SK-N-SH (cell line): ENCODE results near the gene BBS2. TPM values are rescaled to one million over a fixed set of nuclear protein-coding genes. Genes with fewer than 3 reads are reported as not detected.
A peak's percentile ranks its signal among the peaks of the same experiment; 100 is the strongest.

ENCODE experiments used
- CTCF ChIA-PET: fragments of 300-600, 350-600 bp; formaldehyde crosslinking; extraction: SDS; loops from one replicate; lab custom pipeline; 2021; lab: Yijun Ruan, JAX
- POLR2A ChIA-PET: fragments of 350-600 bp; sonication (Branson Sonifier 250); formaldehyde crosslinking; extraction: SDS; loops from one replicate; lab custom pipeline; 2020; ENCODE audit warnings: antibody characterized with exemption, inconsistent platforms; lab: Yijun Ruan, JAX
- DNase-seq: peaks from one replicate; pipeline ENCODE4 v3.0.0; 2012
- H2AFZ ChIP-seq: fragments of 200-600 bp; sonication (generic); 2 replicates; pipeline ENCODE4 v1.8.1; 2016; ENCODE audit warnings: antibody characterized with exemption, mild to moderate bottlenecking, low read depth
- H3F3A ChIP-seq: fragments of 200-600 bp; sonication (generic); replicated peaks from 2 replicates; pipeline ENCODE3; 2016; ENCODE audit warnings: antibody characterized with exemption, mild to moderate bottlenecking; ENCODE audit not compliant: insufficient read depth
- H3K27ac ChIP-seq, 2 experiments: fragments of 200-500 bp in 1 of 2; fragments of 200-600 bp in 1 of 2; sonication (Bioruptor generic) in 1 of 2; sonication (generic), shearing (Covaris generic) in 1 of 2; 2 replicates each; pipeline versions ENCODE4 v1.5.1 to v1.6.1; 2014 to 2016; ENCODE audit warnings: low read depth in 2 of 2, inconsistent platforms in 1 of 2, low read length in 1 of 2, mild to moderate bottlenecking in 1 of 2, mixed read lengths in 1 of 2
- H3K27me3 ChIP-seq: fragments of 200-600 bp; sonication (generic), shearing (Covaris generic); 2 replicates; pipeline ENCODE4 v1.6.1; 2016; ENCODE audit warnings: mixed run types; ENCODE audit not compliant: insufficient read depth
- H3K36me3 ChIP-seq, 2 experiments: fragments of 200-500 bp in 1 of 2; fragments of 200-600 bp in 1 of 2; sonication (Bioruptor generic) in 1 of 2; sonication (generic) in 1 of 2; replicated peaks in 1 of 2; 2 replicates each; pipeline versions ENCODE3 to v1.5.1; 2014 to 2016; ENCODE audit warnings: low read length in 1 of 2, mild to moderate bottlenecking in 1 of 2; ENCODE audit not compliant: insufficient read depth in 2 of 2, control insufficient read depth in 1 of 2
- H3K4me1 ChIP-seq, 2 experiments: fragments of 200-500 bp in 1 of 2; fragments of 200-600 bp in 1 of 2; sonication (Bioruptor generic) in 1 of 2; sonication (generic), shearing (Covaris generic) in 1 of 2; 2 replicates each; pipeline versions ENCODE4 v1.5.1 to v1.6.1; 2014 to 2016; ENCODE audit warnings: low read depth in 1 of 2, low read length in 1 of 2, mixed run types in 1 of 2; ENCODE audit not compliant: insufficient read depth in 2 of 2, control insufficient read depth in 1 of 2
- H3K4me2 ChIP-seq: fragments of 200-600 bp; sonication (generic), shearing (Covaris generic); 2 replicates; pipeline ENCODE4 v1.6.1; 2017; ENCODE audit warnings: mixed run types
- H3K4me3 ChIP-seq, 2 experiments: fragments of 200-500 bp in 1 of 2; fragments of 200-600 bp in 1 of 2; sonication (Bioruptor generic) in 1 of 2; sonication (generic), shearing (Covaris generic) in 1 of 2; 2 replicates each; pipeline versions ENCODE4 v1.5.1 to v1.8.1; 2014 to 2016; ENCODE audit warnings: low read depth in 2 of 2, inconsistent platforms in 1 of 2, low read length in 1 of 2, mild to moderate bottlenecking in 1 of 2, mixed read lengths in 1 of 2, moderate library complexity in 1 of 2
- H3K79me2 ChIP-seq: fragments of 200-600 bp; sonication (generic); 2 replicates; pipeline ENCODE4 v1.8.1; 2017; ENCODE audit warnings: mild to moderate bottlenecking; ENCODE audit not compliant: insufficient read depth
- H3K9ac ChIP-seq: fragments of 200-600 bp; sonication (generic); 2 replicates; pipeline ENCODE4 v1.6.1; 2017; ENCODE audit warnings: mixed run types
- H3K9me2 ChIP-seq: fragments of 200-600 bp; sonication (generic); 2 replicates; pipeline ENCODE4 v1.6.1; 2017; ENCODE audit warnings: mixed run types
- H3K9me3 ChIP-seq: fragments of 200-600 bp; sonication (generic); 2 replicates; pipeline ENCODE4 v1.6.1; 2017; ENCODE audit warnings: mixed run types, mild to moderate bottlenecking, moderate library complexity
- H4K20me1 ChIP-seq: fragments of 200-600 bp; sonication (generic); 2 replicates; pipeline ENCODE4 v1.6.1; 2017; ENCODE audit warnings: mild to moderate bottlenecking, mixed run types; ENCODE audit not compliant: insufficient read depth
- EP300 ChIP-seq, 2 experiments: IDR thresholded peaks; 2 replicates each; pipeline versions ENCODE4 v1.4.0 to v1.6.1; 2012; ENCODE audit warnings: borderline replicate concordance in 1 of 2, low read depth in 1 of 2, low read length in 1 of 2
- EZH2phosphoT487 ChIP-seq: fragments of 200-600 bp; sonication (generic); IDR thresholded peaks from 2 replicates; pipeline ENCODE4 v1.6.1; 2017; ENCODE audit warnings: low read depth, mixed run types, mild to moderate bottlenecking, antibody characterized with exemption, moderate library complexity, borderline replicate concordance
- FOSL2 ChIP-seq: IDR thresholded peaks from 2 replicates; pipeline ENCODE4 v1.4.0; 2012; ENCODE audit warnings: low read depth, mild to moderate bottlenecking, moderate library complexity, borderline replicate concordance
- FOXM1 ChIP-seq: IDR thresholded peaks from 2 replicates; pipeline ENCODE4 v1.4.0; 2012; ENCODE audit warnings: low read depth, mild to moderate bottlenecking
- GATA2 ChIP-seq: sonication (generic); formaldehyde crosslinking; IDR thresholded peaks from 2 replicates; pipeline ENCODE4 v1.5.0; 2020; ENCODE audit warnings: mild to moderate bottlenecking, missing genetic modification reagents
- MAX ChIP-seq: IDR thresholded peaks from 2 replicates; pipeline ENCODE4 v1.4.0; 2012; ENCODE audit warnings: low read depth
- MEF2A ChIP-seq: IDR thresholded peaks from 2 replicates; pipeline ENCODE4 v1.4.0; 2012; ENCODE audit warnings: low read depth, borderline replicate concordance
- NFIC ChIP-seq: IDR thresholded peaks from 2 replicates; pipeline ENCODE4 v1.4.0; 2012; ENCODE audit warnings: borderline replicate concordance
- PBX3 ChIP-seq: IDR thresholded peaks from 2 replicates; pipeline ENCODE4; 2012
- POLR2AphosphoS5 ChIP-seq: IDR thresholded peaks from 2 replicates; pipeline ENCODE4 v1.6.1; 2012; ENCODE audit warnings: low read depth, low read length
- RAD21 ChIP-seq: IDR thresholded peaks from 2 replicates; pipeline ENCODE4 v1.6.1; 2012; ENCODE audit warnings: mild to moderate bottlenecking, low read length
- REST ChIP-seq: IDR thresholded peaks from 2 replicates; pipeline ENCODE4 v1.6.1; 2012; ENCODE audit warnings: mild to moderate bottlenecking, low read depth, low read length, moderate library complexity
- RFX5 ChIP-seq: IDR thresholded peaks from 2 replicates; pipeline ENCODE4 v1.6.1; 2012; ENCODE audit warnings: mild to moderate bottlenecking, improper control_type of control experiment, low read length
- RXRA ChIP-seq: IDR thresholded peaks from 2 replicates; pipeline ENCODE4 v1.4.0; 2012; ENCODE audit warnings: low read depth, mild to moderate bottlenecking, borderline replicate concordance
- TAF1 ChIP-seq: IDR thresholded peaks from 2 replicates; pipeline ENCODE4 v1.6.1; 2012; ENCODE audit warnings: low read depth, mild to moderate bottlenecking, low read length, moderate library complexity, borderline replicate concordance
- TCF12 ChIP-seq: IDR thresholded peaks from 2 replicates; pipeline ENCODE4 v1.4.0; 2012
- USF1 ChIP-seq: IDR thresholded peaks from 2 replicates; pipeline ENCODE4 v1.4.0; 2012; ENCODE audit warnings: low read depth, borderline replicate concordance
- USF2 ChIP-seq: fragments of 150-350 bp; IDR thresholded peaks from 2 replicates; pipeline ENCODE4 v1.6.1; 2017; ENCODE audit warnings: antibody characterized with exemption, low read length, low read depth, borderline replicate concordance
- WGBS: methylation state at CpG from one replicate; pipeline ENCODE4 v1.1.6; 2017; ENCODE audit warnings: low lambda C conversion rate; 5-methylcytosine and 5-hydroxymethylcytosine counted together
- polyA plus RNA-seq, 3 experiments: library from polyadenylated mRNA; depleted of rRNA; stranded (reverse); fragments of >200 nt; gene quantifications; 2 replicates each; pipeline ENCODE4 v1.2.3, GENCODE V29; 2012

The BBS2 gene
- polyA plus RNA-seq, 1 of the 3 experiments (the other 2 are of a cell fraction): 74.3 TPM

- TF ChIP-seq REST: no peak
- 0 out of 2 replicates have a peak, but pooled peaks have one; percentile 24 for TF ChIP-seq FOSL2
- no peak for TF ChIP-seq FOXM1
- no peak for TF ChIP-seq USF1
- no peak for TF ChIP-seq RXRA
- no peak for TF ChIP-seq TAF1
- TF ChIP-seq NFIC: peak; percentile 45; the same call in 1 of the 2 replicates
- TF ChIP-seq TCF12: peak; percentile 94
- no peak for TF ChIP-seq GATA2 (CRISPR knock-in tag)
- peak; percentile 21; the same call in 1 of the 2 replicates for TF ChIP-seq POLR2AphosphoS5
These were observed 5.4 kb upstream of the BBS2 start (continued) for GRCh38 chr16:56525236-56525635.

GRCh38 chr16:56520251-56520577, 390 bp upstream of the BBS2 start:
- H3K4me3 ChIP-seq: peak overlapping the region; percentile 86 to 89
- H3K27me3 ChIP-seq: no peaks in the 10 kb centered on the region
- H3K4me1 ChIP-seq: peaks cover 12 to 20% of the 10 kb centered on the region in 2 experiments; a peak in 3 of 4 replicates
- peak overlapping the region; percentile 87 for H3K4me2 ChIP-seq
- H4K20me1 ChIP-seq: peaks cover 16% of the 10 kb centered on the region
- WGBS: 30% methylated on average over 4 of the region's 4 CpGs
- CTCF ChIA-PET: interaction anchor here (1.3 kb wide), 1 partner anchor 84 kb away, joined by 4 read pairs; no protein-coding TSS in a partner anchor
- no peak for TF ChIP-seq EZH2phosphoT487
- TF ChIP-seq EP300 (IDR thresholded peaks at IDR 0.05; ENCODE audit: borderline replicate concordance in 1 of 2, low read depth in 1 of 2, low read length in 1 of 2): no peak
- no peak for TF ChIP-seq RFX5
- TF ChIP-seq MAX: no peak
- no peak for TF ChIP-seq MEF2A
- TF ChIP-seq REST: no peak
- TF ChIP-seq USF2: no peak
- TF ChIP-seq FOXM1: no peak
- no peak for TF ChIP-seq PBX3
- no peak for TF ChIP-seq RAD21
- TF ChIP-seq TAF1: no peak
- H3K9me2 ChIP-seq: no peaks in the 10 kb centered on the region
- peaks cover 45% of the 10 kb centered on the region for H3K79me2 ChIP-seq
- DNase-seq: no peak
- H3K36me3 ChIP-seq: no peaks in the 10 kb centered on the region
- peak overlapping the region; percentile 95 for H2AFZ ChIP-seq
- H3K27ac ChIP-seq: peak overlapping the region; percentile 73 to 75
- POLR2A ChIA-PET: no interaction called here
- peaks cover 4% of the 10 kb centered on the region for H3F3A ChIP-seq
- no peaks in the 10 kb centered on the region for H3K9me3 ChIP-seq
- H3K9ac ChIP-seq: peak overlapping the region; percentile 85
